ENCODE results near the gene TAF11.

Gene TAF11

DNA sequence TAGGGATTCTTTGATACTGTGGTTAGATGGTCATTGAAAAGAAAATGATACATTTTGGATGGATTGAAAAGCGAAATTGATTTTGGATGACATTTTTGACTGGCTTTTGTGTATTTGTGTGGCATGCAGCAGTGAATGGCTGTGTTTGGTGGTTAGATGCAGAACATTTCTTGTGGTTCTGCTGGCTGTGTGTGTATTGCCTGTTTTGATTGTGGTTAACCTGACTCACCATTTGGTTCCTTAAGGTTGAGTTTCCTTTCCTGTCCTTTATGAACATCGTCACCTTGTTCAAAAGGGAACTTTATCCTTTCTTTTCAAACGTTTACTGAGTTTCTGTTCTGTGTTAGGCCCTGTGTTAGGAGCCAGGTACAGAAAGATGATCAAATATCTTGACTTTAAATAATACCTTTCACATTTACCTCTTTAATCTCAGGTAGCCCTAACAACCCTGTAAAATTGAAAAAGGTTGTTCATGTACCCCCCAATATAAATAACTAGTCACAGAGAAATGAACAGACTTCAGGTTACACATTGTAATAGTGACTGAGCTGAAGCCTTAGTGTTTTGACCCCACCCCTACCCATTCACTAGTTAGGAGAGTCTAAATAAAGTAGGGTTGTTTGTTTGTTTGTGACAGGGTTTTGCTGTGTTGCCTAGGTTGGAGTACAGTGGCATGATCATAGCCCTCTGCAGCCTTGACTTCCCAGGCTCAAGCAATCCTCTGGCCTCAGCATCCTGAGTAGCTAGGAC is 25.0 kb upstream of the TAF11 start:
- TF ChIP-seq, protein P1, sequence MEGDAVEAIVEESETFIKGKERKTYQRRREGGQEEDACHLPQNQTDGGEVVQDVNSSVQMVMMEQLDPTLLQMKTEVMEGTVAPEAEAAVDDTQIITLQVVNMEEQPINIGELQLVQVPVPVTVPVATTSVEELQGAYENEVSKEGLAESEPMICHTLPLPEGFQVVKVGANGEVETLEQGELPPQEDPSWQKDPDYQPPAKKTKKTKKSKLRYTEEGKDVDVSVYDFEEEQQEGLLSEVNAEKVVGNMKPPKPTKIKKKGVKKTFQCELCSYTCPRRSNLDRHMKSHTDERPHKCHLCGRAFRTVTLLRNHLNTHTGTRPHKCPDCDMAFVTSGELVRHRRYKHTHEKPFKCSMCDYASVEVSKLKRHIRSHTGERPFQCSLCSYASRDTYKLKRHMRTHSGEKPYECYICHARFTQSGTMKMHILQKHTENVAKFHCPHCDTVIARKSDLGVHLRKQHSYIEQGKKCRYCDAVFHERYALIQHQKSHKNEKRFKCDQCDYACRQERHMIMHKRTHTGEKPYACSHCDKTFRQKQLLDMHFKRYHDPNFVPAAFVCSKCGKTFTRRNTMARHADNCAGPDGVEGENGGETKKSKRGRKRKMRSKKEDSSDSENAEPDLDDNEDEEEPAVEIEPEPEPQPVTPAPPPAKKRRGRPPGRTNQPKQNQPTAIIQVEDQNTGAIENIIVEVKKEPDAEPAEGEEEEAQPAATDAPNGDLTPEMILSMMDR (IDR thresholded peaks at IDR 0.05): no peak

DNA sequence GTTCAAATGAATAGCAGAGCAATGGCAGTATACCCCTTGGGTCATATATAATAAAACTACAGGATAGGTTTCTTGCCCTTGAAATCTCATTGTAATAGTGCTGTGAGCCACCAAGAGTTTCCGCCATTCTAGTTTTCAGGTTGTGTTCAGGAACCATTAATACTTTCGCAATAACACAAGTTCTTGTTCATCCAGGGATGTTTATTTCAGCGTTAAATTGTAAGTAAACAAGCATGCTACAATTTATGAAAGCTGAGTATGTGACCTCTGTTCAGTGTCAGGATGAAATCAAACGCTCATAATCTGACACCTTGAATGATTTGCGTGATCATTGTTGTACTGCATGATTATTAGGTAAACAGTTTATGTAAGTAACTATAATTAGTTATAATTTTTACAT is 24.0 kb upstream of the TAF11 start:
- TF ChIP-seq, protein P1 (IDR thresholded peaks at IDR 0.05): no peak

DNA sequence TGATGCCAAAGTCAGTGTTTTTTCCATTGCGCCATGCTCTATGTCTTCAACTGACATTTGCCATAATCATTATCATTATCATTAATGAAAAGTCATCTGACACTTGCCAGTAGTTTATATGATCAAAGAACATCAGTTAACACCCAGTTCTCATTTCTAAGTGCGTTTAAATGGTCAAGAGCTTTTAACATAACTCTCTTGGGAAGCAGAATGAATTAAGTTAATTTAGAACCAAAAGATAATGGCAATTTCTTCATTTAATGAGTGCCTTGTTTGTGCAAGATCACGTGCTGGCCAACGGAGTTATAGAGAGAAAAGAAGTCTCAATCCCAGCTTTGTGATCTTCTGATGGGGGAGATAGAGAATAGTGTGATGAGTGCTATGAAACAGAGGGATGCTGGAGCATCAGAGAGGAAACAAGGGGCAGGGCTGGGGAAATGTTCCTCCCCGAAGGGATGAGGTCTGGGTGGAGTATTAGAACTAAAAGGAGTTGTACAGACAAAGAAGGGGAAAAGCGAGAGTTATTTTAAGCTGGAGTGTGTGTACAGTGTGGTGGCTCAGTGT is 21.6 kb upstream of the TAF11 start:
- TF ChIP-seq, protein P1 (IDR thresholded peaks at IDR 0.05): no peak

DNA sequence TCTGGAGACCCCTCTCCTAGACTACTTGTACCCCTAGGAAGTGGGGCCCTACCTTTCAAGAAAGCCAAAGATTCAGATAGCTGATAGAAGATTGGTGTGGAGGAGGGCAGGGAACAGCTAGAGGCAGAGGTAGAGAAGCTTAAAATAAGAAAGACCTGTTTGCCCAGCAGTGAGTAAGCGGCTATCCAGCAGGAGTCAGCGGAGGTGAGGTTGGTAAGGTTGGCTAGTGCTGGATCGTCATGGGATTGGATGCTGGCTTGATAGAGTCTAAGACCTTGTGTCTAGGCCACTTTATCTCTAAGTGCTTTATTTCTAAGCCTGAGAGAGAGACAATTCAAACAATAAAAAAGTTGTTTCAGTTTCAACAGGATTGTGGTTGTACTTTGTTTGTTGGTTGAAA is 20.4 kb upstream of the TAF11 start:
- TF ChIP-seq, protein P1 (IDR thresholded peaks at IDR 0.05): no peak

DNA sequence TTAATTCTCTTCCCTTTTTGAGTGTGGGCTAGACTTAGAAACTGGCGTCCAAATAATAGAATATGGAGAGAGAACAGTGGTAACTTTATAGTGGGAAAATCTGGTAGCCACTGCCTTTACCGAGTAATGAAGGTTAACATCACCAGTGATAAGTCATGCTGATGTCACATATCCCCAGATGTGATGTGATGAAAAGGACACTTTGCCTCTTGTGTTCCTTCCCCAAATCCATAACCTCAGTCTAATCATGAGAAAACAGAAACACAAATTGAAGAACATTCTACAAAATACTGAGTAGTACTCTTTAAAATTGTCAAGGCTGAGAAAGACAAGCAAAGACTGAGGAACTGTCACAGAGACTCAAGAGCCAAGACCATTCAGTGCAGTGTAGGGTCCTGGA is 19.0 kb upstream of the TAF11 start:
- TF ChIP-seq, protein P1 (IDR thresholded peaks at IDR 0.05): no peak

DNA sequence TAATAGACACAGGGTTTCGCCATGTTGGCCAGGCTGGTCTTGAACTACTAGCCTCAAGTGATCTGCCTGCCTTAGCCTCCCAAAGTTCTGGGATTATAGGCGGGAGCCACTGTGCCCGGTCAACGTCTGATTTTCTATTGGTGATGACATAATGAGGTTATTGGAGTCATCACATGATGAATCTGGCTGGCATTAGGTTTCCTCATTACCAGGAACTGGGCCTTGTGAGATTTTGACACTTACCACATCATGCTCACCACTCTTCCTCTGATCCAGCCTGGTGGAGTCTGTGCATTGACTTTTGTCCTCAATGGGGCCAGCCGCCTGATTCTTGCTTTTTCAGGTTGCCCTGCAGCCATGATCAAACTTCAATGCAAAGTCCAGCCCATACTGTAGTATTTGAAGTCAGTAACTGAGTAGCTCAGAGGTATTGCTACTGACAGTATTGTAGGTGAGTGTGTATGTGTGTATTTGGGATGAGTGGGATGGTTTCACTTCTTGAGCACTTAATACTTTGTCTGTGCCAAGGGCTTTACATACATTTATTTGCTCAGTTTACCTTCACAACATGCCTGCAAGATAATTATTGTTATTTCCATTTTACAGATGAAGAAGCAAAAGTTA is 17.3 kb upstream of the TAF11 start:
- TF ChIP-seq, protein P1 (IDR thresholded peaks at IDR 0.05): no peak

DNA sequence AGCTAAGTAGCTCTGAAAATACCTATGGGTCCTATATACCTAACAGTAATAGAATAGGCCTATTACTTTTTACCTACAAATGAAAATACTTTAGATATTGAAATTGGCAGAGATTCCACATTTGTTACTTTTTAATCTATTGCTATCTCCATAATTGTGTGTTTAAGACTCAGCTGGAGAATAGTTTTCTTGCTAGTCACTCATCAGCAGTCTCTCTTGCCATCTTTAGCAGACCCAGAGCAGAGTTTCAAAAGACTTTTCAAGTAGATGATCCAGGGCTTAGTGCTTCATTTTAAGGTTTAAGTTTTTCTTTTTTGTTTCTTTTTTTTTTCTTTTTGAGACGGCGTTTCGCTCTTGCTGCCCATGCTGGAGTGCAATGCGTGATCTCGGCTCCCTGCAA is 14.1 kb upstream of the TAF11 start:
- TF ChIP-seq, protein P1 (IDR thresholded peaks at IDR 0.05): no peak

Data from LNCAP (cell line).